Dedifferentiated amniotic fluid mesenchymal stem cell (primary cell): ENCODE results near the gene IKBKE.

Experiments used
- DNase-seq: peaks from one replicate; pipeline ENCODE4 v3.0.0-alpha.2; 2016; ENCODE audit errors: extremely low spot score

IKBKE gene

DNA sequence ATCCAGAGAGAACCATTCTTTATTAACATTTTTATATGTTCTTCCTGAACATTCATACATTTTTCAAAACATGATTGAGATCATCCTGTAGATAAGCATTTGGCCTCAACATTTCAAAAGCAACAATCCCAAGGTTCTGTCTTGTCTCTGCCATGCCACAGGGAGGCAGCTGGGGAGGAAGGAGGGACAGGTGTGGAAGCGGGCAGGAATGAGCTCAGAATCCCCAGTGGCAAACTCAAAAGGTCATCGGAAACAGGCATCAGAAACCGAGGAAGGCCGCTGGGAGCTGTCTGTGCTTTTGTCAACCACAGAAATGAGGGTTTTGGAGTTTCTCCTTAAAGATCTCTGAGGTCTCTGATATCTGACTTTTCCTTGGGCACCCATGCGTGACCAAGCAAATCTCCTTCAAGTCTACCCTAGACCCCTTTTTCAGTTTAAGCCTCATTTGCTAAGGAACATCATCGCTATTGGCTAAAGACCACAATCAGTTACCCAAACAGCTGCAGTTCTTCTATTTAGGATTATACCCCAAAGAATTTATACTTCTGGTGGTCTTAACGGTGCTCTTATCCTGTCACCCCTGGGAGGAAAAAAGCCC, 71.1 kb downstream of the IKBKE start:
- DNase-seq, result no peak

DNA sequence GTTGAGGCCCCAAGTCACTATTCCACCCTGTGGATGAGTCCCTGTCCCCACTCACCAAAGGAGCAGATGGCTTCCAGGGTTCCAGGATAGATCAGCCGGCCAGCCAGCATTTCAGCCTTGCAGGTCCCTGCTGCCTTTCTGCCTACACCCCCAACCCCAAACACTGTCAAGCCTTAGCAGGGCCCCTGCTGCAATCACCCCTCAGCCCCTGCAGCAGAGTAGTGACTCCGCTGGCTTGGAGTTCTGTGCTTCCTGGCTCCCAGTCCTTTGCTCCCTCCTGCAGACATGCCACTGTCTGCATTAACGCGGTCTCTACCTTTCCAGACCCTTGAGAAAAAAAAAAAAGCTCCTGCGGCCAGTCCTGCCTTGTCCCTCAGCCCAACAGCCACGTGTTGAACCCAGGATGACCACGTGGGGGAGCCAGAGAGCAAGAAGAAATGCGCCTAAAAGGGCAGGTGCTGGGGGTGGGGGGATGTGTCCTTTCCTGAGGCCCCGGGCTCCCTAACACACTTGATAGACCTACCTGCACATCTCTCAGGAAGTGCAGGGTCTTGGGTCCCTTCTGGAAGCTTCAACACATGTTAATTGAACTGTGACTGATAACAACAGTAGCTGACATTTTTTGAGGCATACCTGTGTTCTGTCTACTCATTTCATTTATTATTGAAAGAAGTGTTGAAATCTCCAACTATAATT, 74.4 kb downstream of the IKBKE start:
- peak; percentile 31 for DNase-seq

DNA sequence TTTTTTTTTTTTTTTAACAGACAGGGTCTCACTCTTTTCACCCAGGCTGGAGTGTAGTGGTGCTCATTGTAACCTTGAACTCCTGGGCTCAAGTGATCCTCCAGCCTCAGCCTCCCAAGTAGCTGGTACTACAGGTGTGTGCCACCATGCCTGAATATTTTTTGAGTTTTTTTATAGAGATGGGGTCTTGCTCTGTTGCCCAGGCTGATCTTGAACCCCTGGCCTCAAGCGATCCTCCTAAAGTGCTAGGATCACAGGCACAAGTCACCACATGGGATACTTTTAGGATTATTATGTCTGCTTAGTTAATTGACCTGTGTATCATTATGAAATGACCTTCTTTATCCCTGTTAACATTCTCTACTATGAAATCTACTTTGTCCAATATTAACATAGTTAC, 75.1 kb downstream of the IKBKE start:
- DNase-seq, result no peak
